KOPT-K1 (cell line): Measurements from ENCODE around the gene SHC3.
A peak's percentile ranks its signal among the peaks of the same experiment; 100 is the strongest.

Experiments
- H3K27ac ChIP-seq: fragments of 200-600 bp; sonication (generic); 2 replicates; pipeline ENCODE4 v1.5.1; 2016; ENCODE audit warnings: antibody characterized with exemption, mild to moderate bottlenecking, low read depth, low read length; ENCODE audit not compliant: poor library complexity, severe bottlenecking
- H3K36me3 ChIP-seq: fragments of 200-600 bp; sonication (generic); 2 replicates; pipeline ENCODE4 v1.5.1; 2017; ENCODE audit warnings: antibody characterized with exemption, mild to moderate bottlenecking, low read length, moderate library complexity; ENCODE audit not compliant: insufficient read depth
- H3K9me3 ChIP-seq: fragments of 200-600 bp; sonication (generic); 2 replicates; pipeline ENCODE4 v1.5.1; 2017; ENCODE audit warnings: antibody characterized with exemption, low read length, mild to moderate bottlenecking; ENCODE audit not compliant: insufficient read depth, poor library complexity, severe bottlenecking

Gene SHC3

DNA sequence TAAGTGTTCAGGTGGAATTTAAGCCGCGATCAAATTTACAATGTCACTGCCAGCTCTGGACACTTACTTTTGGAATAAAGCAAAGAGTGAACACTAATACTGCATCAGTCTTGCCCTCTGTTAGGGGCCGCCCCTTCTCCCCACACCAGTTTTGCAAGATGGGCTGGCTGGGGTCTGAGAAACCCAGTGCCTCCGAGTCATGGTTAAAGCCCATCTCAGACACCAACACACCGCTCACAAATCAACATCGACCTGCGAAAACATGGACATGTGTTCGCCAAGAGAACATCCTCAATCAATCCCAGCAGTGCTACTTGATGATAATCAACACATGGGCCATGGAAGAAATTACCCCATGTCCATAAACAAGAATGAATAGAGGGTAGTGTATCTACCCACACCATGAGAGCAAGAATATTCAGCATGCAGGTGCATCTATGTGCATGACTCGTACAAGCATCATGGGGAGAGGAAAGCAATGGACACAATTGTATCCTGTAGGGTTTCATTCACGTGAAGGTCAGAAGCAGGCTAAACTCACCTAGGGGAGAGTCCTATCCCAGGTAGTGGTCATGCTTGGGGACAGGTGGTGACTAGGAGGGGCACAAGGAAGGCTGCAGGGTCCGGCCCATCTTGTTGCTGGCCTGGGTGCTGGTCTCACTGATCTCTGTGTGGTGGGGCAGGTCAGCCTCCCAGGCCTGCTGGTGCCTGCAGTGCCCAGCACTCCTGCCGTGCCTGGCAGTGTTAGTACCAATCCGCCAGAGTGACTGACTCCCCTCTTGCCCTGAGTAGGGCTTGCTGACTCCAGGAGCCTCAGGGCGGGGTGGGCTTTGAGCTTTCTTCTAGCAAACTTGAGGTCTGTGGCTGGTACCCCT is 182.3 kb downstream of the SHC3 start:
- Histone ChIP-seq H3K36me3 (peaks cover 41% of the 10 kb centered on the region), H3K9me3 (no peaks in the 10 kb centered on the region), H3K27ac (no peak overlapping the region)

DNA sequence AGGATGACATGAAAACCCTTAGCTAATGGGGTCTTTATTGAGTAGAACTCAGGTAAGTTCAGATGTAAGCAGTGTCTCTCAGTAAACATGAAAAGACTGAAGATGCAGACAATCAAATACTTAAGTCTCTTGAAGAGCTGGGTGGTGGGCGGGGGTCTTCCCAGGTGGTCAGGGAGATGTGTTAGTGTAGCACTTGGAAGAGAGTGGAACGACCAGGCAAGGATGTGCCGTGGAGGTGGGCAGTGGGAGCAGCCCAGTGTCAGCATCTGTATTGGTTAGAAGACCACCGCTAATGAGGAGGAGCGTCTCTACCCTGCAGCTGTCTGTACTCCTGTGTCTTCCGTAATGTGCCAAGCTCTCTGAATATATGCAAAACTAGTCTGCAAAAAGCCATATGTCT is 183.0 kb downstream of the SHC3 start:
- peaks cover 38% of the 10 kb centered on the region for H3K36me3 ChIP-seq

DNA sequence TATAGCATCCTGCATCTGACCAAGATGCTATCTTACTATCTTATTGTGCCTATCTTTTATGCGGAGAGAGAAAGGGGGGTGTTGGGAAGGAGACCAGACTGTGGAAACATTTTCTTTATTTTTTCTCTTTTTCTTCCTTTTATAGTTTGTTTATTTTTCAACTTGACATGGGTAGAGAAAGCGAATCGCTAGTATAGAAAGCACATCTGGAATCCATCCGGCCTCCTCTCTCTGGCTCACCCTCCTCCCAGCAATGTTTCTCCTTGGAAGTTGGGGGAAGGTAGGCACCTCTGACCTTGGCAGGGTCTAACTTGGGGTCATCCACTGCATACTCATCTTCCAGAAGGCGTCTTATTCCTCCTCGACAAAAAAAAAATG is 183.4 kb downstream of the SHC3 start:
- Histone ChIP-seq H3K9me3 (no peaks in the 10 kb centered on the region), H3K27ac (no peak overlapping the region), H3K36me3 (peaks cover 38% of the 10 kb centered on the region)

More for the DNA sequence above, 183.0 kb downstream of the SHC3 start:
- Histone ChIP-seq H3K27ac (no peak overlapping the region), H3K9me3 (no peaks in the 10 kb centered on the region)

DNA sequence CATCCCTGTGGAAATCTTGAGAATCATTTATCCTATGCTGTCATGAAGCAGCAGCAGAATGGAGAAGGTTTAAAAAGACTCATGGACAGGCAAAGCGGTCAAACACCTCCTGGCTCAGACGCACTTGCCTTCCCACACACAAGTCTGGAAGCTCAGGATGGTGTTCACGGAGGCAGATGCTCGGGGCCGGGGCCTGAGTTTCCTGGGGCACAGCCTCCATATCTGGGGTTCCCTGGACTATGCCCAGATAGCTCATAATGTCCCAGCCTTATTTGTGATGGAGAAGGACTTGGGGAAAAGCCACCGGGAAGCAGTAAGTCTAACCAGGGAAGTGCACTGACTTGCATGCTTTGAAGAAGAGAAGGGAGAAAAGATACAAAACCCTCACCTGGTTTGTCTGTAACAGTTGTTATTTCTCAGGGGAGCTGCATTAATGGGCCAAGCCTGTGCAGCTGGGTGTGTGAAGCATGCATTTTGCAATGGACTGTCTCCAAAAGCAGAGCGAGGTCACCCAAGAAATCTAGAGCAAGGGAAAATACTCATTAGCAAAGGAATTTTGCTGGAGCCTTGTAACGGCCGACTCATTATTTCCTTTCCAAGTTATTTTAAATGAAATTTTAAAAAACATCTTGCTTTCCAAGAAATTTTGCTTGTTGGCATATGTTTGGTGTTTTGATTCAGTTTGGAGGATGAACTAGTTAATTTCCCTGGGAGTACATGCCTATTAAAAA is 184.0 kb downstream of the SHC3 start:
- no peak overlapping the region for H3K27ac ChIP-seq
- H3K9me3 ChIP-seq = no peaks in the 10 kb centered on the region
- H3K36me3 ChIP-seq = peaks cover 38% of the 10 kb centered on the region

DNA sequence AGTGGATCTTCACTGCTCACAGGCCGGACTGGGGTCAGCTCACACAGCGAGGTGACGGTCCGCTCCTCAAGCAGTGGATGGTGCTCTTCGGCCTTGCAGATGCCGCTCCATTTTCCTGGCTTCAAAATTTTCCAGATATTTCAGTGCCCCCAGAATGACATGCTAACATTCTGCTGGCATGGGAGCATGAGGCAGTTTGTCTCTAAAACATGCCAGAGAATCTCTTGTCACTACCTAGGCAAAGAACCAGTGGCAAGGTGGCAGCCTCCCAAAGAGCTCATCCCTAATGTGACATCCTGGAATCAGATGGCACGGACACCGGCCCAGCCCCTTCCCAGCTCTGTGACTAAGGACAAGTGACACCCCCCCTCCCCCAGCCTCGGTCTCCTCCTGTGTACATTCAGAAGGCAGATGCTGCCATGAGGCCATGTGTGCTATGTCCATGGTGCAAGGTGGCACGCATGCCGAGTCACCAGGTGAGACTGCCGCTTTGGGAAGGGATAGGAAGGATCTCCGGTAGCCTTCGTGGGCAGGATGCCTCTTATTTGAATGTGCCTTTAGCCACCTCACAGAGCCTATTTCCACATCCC is 184.7 kb downstream of the SHC3 start:
- Histone ChIP-seq H3K27ac (no peak overlapping the region), H3K9me3 (no peaks in the 10 kb centered on the region), H3K36me3 (peaks cover 38% of the 10 kb centered on the region)

DNA sequence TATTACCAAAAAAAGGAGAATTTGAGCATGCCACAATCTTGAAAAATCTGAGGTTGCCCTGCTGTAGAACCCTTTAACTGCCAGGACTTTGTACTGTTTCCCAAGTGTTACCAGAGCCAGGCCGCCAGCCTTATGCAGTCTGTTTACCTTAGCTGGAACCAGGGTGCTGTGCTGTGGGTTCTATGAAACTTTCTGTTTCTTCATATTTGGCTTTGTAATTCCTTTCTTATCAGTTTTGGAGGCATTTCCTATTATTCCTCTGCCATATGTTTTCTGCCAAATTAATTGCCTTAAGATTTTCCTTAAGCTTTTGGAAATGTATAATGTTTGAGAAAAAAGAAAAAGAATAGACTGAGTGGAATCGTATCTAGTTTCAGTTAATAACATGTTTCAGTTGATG is 185.3 kb downstream of the SHC3 start:
- Histone ChIP-seq H3K36me3 (peaks cover 38% of the 10 kb centered on the region), H3K27ac (no peak overlapping the region), H3K9me3 (no peaks in the 10 kb centered on the region)

DNA sequence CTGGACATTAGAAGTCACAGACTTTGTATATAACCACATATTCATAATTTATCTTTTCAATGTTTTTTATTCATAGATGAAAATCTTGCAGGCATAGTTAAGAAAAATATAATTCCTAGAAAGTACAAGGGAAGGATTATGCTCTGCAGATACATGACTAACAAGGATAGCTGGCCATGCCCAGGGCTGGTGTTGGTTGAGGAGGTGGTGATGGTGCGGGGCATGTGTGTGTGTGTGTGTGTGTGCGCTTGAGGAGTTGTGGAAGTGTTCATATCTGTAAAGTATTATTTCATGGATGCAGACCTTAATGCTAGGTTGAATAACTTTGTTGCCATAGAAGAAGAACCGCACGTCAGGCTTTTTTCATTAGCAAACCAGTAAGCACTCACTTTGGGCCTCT is 186.1 kb downstream of the SHC3 start:
- no peak overlapping the region for H3K27ac ChIP-seq
- peaks cover 34% of the 10 kb centered on the region for H3K36me3 ChIP-seq
- peaks cover 2% of the 10 kb centered on the region for H3K9me3 ChIP-seq

DNA sequence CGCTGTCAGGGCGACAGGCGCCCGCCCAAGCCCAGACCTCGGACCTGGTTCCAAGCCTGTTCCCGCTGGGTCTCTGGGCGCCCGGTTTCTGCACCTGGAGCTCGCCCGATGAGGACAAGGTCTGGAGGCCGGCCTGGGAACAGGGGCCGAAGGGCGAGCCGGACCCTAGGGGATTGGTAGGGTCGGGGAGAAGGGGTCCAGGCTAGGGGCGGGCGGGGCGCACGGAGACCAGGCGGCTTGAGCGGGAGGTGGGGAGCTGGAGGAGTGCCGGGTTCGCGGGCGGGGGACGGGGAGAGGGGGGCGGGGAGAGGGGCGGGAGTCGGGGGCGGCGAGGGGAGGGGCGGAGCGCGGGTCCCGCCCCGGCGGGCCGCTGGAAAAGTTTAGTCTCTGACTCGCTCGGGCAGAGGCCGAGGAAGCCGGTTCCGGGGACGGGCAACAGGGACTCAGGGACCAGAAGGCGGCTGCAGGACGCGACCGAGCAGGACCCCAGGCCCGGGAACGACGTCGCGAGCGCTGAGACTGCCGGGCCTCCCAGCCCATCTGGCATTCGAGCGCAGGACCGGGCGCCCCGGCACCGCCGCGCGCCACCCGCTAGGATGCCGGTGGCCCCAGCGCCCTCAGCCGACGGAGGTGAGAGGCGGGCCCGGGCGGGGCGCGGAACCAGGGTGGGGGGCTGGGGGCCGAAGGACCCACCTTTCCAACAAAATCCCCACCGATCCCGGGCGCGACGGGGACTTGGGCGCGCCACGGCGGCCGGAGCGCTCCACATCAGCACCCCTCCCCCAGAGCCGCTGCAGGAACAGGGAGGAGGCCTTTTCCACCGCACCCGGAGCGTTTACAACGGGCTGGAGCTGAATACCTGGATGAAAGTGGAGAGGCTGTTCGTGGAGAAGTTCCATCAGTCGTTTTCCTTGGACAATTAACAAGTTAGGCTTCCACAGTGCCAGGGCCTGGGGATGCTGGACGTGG is 187.3 kb downstream of the SHC3 start, which contains the start of gene S1PR3:
TSS of gene S1PR3 (plus strand) at position 403 of the 969 bp plus-strand sequence. CDS start 9,733 bp downstream, outside the sequence.
- H3K36me3 ChIP-seq = peaks cover 25% of the 10 kb centered on the region
- H3K27ac ChIP-seq = peak within 1 kb of the TSS; percentile 87
- H3K9me3 ChIP-seq = peaks cover 6% of the 10 kb centered on the region

DNA sequence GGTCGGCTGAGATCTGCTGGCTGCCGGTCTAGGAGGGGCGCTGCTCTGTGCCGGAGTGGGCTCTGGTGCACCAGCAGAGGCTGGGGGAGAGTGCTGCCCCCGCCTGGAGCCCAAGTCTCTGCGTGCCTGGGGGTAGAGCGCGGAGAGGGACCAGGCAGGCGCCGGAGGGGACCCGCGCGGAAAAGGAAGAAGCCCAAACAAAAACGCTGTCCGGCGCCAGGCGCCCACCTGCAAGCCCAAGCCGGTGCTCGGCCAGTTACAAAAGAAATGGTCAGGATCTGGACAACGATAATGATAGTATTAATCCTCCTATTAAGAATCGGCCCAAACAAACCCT is 187.9 kb downstream of the SHC3 start:
- peak overlapping the region; percentile 73 for H3K27ac ChIP-seq
- peaks cover 6% of the 10 kb centered on the region for H3K9me3 ChIP-seq
- H3K36me3 ChIP-seq = peaks cover 18% of the 10 kb centered on the region

DNA sequence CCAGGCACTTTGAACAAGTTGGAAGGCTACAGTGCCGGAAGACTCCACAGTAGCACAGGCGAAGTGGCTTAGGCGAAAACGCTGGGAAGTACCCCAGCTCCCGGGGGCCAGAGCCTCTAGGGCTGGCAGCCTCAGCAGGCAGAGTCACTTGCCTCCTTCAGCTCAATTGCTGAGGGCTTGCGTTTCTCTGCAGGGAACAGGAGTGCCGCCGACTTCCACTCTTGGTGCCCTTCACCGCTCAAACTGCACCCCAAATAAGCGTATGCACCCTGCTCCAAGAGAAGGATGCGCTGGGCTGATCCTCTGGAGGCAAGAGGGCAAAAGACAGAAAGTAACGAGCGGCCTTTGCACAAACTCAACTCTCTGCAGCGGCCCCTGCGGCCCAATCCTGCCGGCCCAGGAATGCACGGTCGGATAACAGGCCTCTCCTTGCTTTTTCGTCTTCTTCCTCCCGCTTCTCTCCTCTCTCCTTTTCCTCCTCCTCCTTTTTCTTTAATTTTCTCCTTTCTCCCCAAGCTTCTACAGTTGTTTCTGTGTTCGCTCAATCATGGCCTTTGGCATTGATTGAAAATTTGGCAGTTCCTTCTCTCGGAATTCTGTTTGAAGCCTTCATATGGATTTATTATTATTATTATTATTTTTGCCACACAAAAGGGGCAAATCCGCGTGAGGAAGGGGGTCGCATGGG is 188.4 kb downstream of the SHC3 start:
- peaks cover 13% of the 10 kb centered on the region for H3K36me3 ChIP-seq
- peak overlapping the region; percentile 87 for H3K27ac ChIP-seq
- peaks cover 6% of the 10 kb centered on the region for H3K9me3 ChIP-seq

DNA sequence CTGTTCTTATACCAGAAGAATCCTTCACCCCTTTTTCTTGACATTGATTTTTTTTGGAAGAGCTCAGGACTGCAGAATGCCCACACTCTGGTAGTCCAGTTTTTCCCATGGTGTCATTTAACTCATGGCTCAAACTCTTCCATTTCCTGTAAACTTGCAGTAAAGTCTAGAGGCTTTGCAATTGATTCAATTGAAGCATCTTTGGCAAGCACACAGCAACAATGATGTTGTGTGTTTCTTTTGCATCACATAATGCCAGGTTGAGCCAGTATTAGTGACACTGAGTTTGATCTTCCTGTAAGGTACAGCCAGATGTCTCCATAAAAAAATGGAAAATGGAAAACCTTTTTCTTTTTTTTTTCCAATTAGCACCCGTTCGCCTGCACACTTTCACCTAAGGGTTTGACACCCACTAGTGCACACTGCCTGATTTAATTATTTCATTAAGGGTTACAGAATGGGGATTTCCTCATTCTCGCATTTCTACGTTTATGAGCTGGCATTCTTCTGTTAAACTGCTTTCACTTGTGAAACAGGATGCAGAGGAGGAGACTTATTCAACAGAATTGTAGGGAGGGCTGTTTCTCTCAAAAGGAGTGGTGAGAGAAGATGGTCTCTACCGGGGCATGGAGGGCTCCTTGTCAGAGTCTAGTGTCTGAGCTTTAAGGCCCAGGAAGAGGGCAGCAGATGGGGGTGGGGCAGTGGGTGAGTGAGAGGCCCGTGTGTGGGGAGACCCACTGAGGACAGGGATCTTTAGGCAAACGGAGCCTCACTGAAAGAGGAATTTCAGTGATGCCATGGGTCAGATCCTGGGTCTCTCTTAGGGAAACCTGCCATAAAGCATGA is 189.6 kb downstream of the SHC3 start:
- Histone ChIP-seq H3K36me3 (0 out of 2 replicates have a peak, but pooled peaks cover 5% of the 10 kb centered on the region), H3K27ac (peak overlapping the region; percentile 87), H3K9me3 (peaks cover 6% of the 10 kb centered on the region)

DNA sequence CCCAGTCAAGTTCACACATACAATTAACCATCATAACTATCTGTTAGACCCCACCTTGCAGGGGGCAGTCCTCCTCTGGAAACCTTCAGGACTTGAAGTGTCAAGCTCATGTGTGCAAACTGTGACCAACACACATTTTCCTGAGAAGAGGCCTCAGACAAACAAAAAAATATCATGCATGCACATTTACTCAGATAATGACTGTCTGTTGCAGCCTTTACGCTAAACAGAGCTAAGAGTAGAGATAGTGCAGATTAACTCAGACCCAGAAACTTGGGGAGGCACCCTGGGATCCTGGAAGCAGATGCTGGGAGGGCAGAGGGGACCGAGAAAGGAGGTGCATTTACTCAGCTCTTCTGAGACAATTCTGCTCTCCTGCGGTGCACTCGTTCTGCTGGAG is 191.0 kb downstream of the SHC3 start:
- no peak overlapping the region for H3K27ac ChIP-seq
- H3K9me3 ChIP-seq = peaks cover 6% of the 10 kb centered on the region
- H3K36me3 ChIP-seq = no peaks in the 10 kb centered on the region

DNA sequence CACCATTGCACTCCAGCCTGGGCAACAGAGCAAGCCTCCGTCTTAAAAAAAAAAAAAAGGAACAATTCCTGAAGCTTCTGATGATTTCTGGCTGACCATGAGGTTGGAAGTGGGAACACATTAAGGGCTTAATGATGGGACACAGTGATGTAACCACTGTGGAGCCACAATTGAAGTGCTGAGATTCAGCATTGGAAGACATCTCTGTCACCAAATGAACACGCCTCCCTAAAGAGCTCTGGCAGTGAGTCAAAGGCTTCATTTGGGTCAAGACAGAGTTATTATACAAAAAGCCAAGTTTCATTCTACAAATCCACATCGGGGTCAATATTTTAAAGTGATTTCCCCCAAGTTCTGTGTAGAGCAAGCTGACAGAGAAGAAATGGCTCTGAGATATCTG is 191.8 kb downstream of the SHC3 start:
- Histone ChIP-seq H3K9me3 (peaks cover 11% of the 10 kb centered on the region), H3K36me3 (no peaks in the 10 kb centered on the region), H3K27ac (no peak overlapping the region)
